ENCODE data around the gene ARRB1. TPM values are rescaled to one million over a fixed set of nuclear protein-coding genes. Genes with fewer than 3 reads are reported as not detected.

The ARRB1 gene
- total and polyA plus RNA-seq, 2 of the 13 experiments (the other 11 are each of a cell fraction or from before 2014, with no cell fraction given) = 22.5 to 35.7 TPM

DNA sequence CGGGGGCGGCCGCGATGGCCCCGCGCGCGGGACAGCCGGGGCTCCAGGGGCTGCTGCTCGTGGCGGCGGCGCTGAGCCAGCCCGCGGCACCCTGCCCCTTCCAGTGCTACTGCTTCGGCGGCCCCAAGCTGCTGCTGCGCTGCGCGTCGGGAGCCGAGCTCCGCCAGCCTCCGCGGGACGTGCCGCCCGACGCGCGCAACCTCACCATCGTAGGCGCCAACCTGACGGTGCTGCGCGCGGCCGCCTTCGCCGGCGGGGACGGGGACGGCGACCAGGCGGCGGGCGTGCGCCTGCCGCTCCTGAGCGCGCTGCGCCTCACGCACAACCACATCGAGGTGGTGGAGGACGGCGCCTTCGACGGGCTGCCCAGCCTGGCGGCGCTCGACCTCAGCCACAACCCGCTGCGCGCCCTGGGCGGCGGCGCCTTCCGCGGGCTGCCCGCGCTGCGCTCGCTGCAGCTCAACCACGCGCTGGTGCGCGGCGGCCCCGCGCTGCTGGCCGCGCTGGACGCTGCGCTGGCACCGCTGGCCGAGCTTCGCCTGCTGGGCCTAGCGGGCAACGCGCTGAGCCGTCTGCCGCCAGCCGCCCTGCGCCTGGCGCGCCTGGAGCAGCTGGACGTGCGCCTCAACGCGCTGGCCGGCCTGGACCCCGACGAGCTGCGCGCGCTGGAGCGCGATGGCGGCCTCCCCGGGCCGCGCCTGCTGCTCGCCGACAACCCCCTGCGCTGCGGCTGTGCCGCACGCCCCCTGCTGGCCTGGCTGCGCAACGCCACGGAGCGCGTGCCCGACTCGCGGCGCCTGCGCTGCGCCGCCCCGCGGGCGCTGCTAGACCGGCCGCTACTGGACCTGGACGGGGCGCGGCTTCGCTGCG is 110.2 kb downstream of the ARRB1 start (continued):
- TF ChIP-seq, protein P1, sequence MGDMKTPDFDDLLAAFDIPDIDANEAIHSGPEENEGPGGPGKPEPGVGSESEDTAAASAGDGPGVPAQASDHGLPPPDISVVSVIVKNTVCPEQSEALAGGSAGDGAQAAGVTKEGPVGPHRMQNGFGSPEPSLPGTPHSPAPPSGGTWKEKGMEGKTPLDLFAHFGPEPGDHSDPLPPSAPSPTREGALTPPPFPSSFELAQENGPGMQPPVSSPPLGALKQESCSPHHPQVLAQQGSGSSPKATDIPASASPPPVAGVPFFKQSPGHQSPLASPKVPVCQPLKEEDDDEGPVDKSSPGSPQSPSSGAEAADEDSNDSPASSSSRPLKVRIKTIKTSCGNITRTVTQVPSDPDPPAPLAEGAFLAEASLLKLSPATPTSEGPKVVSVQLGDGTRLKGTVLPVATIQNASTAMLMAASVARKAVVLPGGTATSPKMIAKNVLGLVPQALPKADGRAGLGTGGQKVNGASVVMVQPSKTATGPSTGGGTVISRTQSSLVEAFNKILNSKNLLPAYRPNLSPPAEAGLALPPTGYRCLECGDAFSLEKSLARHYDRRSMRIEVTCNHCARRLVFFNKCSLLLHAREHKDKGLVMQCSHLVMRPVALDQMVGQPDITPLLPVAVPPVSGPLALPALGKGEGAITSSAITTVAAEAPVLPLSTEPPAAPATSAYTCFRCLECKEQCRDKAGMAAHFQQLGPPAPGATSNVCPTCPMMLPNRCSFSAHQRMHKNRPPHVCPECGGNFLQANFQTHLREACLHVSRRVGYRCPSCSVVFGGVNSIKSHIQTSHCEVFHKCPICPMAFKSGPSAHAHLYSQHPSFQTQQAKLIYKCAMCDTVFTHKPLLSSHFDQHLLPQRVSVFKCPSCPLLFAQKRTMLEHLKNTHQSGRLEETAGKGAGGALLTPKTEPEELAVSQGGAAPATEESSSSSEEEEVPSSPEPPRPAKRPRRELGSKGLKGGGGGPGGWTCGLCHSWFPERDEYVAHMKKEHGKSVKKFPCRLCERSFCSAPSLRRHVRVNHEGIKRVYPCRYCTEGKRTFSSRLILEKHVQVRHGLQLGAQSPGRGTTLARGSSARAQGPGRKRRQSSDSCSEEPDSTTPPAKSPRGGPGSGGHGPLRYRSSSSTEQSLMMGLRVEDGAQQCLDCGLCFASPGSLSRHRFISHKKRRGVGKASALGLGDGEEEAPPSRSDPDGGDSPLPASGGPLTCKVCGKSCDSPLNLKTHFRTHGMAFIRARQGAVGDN (CRISPR knock-in tag; IDR thresholded peaks at IDR 0.05) = peak; percentile 70
- TF ChIP-seq BHLHE40 (IDR thresholded peaks at IDR 0.05; ENCODE audit: low read length) = peak; percentile 35; the same call in 1 of the 2 replicates
- peak; percentile 53; the same call in 1 of the 2 replicates for TF ChIP-seq ZNF616 (CRISPR knock-in tag; IDR thresholded peaks at IDR 0.05; ENCODE audit: low read depth)
- TF ChIP-seq, protein P2, sequence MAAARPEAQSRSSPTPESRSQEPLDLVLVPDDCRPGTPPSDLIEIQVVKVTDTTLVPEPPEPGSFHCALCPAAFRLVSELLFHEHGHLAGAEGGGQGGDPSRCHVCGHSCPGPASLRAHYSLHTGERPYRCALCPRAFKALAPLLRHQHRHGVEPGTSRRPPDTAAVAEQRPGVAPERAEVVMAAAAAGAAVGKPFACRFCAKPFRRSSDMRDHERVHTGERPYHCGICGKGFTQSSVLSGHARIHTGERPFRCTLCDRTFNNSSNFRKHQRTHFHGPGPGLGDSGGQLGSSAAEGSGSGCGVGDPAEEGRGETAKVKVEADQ (CRISPR knock-in tag; IDR thresholded peaks at IDR 0.05; ENCODE audit: borderline replicate concordance) = peak; percentile 67
- TF ChIP-seq, protein P3, sequence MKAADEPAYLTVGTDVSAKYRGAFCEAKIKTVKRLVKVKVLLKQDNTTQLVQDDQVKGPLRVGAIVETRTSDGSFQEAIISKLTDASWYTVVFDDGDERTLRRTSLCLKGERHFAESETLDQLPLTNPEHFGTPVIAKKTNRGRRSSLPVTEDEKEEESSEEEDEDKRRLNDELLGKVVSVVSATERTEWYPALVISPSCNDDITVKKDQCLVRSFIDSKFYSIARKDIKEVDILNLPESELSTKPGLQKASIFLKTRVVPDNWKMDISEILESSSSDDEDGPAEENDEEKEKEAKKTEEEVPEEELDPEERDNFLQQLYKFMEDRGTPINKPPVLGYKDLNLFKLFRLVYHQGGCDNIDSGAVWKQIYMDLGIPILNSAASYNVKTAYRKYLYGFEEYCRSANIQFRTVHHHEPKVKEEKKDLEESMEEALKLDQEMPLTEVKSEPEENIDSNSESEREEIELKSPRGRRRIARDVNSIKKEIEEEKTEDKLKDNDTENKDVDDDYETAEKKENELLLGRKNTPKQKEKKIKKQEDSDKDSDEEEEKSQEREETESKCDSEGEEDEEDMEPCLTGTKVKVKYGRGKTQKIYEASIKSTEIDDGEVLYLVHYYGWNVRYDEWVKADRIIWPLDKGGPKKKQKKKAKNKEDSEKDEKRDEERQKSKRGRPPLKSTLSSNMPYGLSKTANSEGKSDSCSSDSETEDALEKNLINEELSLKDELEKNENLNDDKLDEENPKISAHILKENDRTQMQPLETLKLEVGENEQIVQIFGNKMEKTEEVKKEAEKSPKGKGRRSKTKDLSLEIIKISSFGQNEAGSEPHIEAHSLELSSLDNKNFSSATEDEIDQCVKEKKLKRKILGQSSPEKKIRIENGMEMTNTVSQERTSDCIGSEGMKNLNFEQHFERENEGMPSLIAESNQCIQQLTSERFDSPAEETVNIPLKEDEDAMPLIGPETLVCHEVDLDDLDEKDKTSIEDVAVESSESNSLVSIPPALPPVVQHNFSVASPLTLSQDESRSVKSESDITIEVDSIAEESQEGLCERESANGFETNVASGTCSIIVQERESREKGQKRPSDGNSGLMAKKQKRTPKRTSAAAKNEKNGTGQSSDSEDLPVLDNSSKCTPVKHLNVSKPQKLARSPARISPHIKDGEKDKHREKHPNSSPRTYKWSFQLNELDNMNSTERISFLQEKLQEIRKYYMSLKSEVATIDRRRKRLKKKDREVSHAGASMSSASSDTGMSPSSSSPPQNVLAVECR (CRISPR knock-in tag; IDR thresholded peaks at IDR 0.05; ENCODE audit: borderline replicate concordance) = peak; percentile 43; the same call in 1 of the 2 replicates
- 0 out of 2 replicates have a peak, but pooled peaks have one; percentile 12 for TF ChIP-seq PRMT3 (CRISPR knock-in tag; IDR thresholded peaks at IDR 0.05; ENCODE audit: borderline replicate concordance, low read depth)
- TF ChIP-seq ZFYVE20 (CRISPR knock-in tag; IDR thresholded peaks at IDR 0.05; ENCODE audit: borderline replicate concordance, low read depth) = no peak
- TF ChIP-seq ZNF713 (CRISPR knock-in tag; IDR thresholded peaks at IDR 0.05) = no peak
- TF ChIP-seq ZSCAN21 (CRISPR knock-in tag; IDR thresholded peaks at IDR 0.05; ENCODE audit: borderline replicate concordance) = no peak
- TF ChIP-seq ZNF674 (CRISPR knock-in tag; IDR thresholded peaks at IDR 0.05; ENCODE audit: low read depth) = 0 out of 2 replicates have a peak, but pooled peaks have one; percentile 55
- TF ChIP-seq, protein P4, sequence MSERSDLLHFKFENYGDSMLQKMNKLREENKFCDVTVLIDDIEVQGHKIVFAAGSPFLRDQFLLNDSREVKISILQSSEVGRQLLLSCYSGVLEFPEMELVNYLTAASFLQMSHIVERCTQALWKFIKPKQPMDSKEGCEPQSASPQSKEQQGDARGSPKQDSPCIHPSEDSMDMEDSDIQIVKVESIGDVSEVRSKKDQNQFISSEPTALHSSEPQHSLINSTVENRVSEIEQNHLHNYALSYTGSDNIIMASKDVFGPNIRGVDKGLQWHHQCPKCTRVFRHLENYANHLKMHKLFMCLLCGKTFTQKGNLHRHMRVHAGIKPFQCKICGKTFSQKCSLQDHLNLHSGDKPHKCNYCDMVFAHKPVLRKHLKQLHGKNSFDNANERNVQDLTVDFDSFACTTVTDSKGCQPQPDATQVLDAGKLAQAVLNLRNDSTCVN (CRISPR knock-in tag; IDR thresholded peaks at IDR 0.05; ENCODE audit: borderline replicate concordance) = no peak
- TF ChIP-seq ZSCAN25 (CRISPR knock-in tag; IDR thresholded peaks at IDR 0.05) = 0 out of 2 replicates have a peak, but pooled peaks have one; percentile 39
- TF ChIP-seq ZNF790 (CRISPR knock-in tag; IDR thresholded peaks at IDR 0.05; ENCODE audit: borderline replicate concordance) = peak; percentile 27; the same call in 1 of the 2 replicates
- TF ChIP-seq, protein P5, sequence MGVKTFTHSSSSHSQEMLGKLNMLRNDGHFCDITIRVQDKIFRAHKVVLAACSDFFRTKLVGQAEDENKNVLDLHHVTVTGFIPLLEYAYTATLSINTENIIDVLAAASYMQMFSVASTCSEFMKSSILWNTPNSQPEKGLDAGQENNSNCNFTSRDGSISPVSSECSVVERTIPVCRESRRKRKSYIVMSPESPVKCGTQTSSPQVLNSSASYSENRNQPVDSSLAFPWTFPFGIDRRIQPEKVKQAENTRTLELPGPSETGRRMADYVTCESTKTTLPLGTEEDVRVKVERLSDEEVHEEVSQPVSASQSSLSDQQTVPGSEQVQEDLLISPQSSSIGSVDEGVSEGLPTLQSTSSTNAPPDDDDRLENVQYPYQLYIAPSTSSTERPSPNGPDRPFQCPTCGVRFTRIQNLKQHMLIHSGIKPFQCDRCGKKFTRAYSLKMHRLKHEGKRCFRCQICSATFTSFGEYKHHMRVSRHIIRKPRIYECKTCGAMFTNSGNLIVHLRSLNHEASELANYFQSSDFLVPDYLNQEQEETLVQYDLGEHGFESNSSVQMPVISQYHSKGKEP (CRISPR knock-in tag; IDR thresholded peaks at IDR 0.05) = 0 out of 2 replicates have a peak, but pooled peaks have one; percentile 21
